Immature natural killer cell (primary cell): ENCODE data around the gene LMF1. TPM values are rescaled to one million over a fixed set of nuclear protein-coding genes. Genes with fewer than 3 reads are reported as not detected.
"Not testable (repeated sequence)": the region's sequence is repeated elsewhere in the genome, so short reads cannot be mapped to it uniquely, and the experiment has no call there.

Experiments
- DNase-seq, 3 donors: peaks; one replicate each; pipeline ENCODE4 v3.0.0; 2022; ENCODE audit warnings: mixed read lengths in 1 of 3
- H3K27ac Mint-ChIP-seq, 6 donors: one replicate each; pipeline ENCODE4 v1.8.0; 2020; ENCODE audit warnings: mixed read lengths in 6 of 6, mild to moderate bottlenecking in 5 of 6, inconsistent platforms in 4 of 6, moderate library complexity in 3 of 6
- H3K27me3 Mint-ChIP-seq, 3 donors: one replicate each; pipeline ENCODE4 v1.8.0; 2020 to 2021; ENCODE audit warnings: low read depth in 3 of 3, mild to moderate bottlenecking in 3 of 3, mixed read lengths in 3 of 3, moderate library complexity in 3 of 3, inconsistent platforms in 1 of 3
- H3K36me3 Mint-ChIP-seq, 3 donors: one replicate each; pipeline ENCODE4 v1.8.0; 2020; ENCODE audit warnings: mixed read lengths in 3 of 3, inconsistent platforms in 2 of 3, mild to moderate bottlenecking in 2 of 3
- H3K4me1 Mint-ChIP-seq, 2 donors: one replicate each; pipeline ENCODE4 v1.8.0; 2020; ENCODE audit warnings: inconsistent platforms in 2 of 2, mild to moderate bottlenecking in 2 of 2, mixed read lengths in 2 of 2, moderate library complexity in 1 of 2
- H3K4me3 Mint-ChIP-seq, 5 donors: one replicate each; pipeline ENCODE4 v1.8.0; 2020; ENCODE audit warnings: mild to moderate bottlenecking in 5 of 5, mixed read lengths in 5 of 5, inconsistent platforms in 3 of 5, moderate library complexity in 3 of 5
- H3K9me3 Mint-ChIP-seq, 6 donors: one replicate each; pipeline ENCODE4 v1.8.0; 2020; ENCODE audit warnings: mild to moderate bottlenecking in 6 of 6, mixed read lengths in 6 of 6, inconsistent platforms in 4 of 6, moderate library complexity in 3 of 6
- polyA plus RNA-seq, 3 donors: library from polyadenylated mRNA; unstranded; fragments of 300-500 nt; fragmentation: Illumina TruSeq; gene quantifications; one replicate each; pipeline ENCODE4 v1.2.3, GENCODE V29; 2021

The LMF1 gene
- polyA plus RNA-seq, 3 donors from 2014 or later = 12.2 to 15.5 (median 12.6) TPM

GRCh38 chr16:845351-845745, 125.4 kb downstream of the LMF1 start:
- no peak for DNase-seq
- Mint-ChIP-seq H3K36me3 (no peaks in the 10 kb centered on the region), H3K9me3 (peaks cover 0 to 5% (median 1%) of the 10 kb centered on the region in 6 donors), H3K27me3 (peaks cover 0 to 5% (median 0%) of the 10 kb centered on the region in 3 donors), H3K4me1 (no peaks in the 10 kb centered on the region), H3K4me3 (no peak overlapping the region), H3K27ac (no peak overlapping the region)

GRCh38 chr16:844638-845350, 126.0 kb downstream of the LMF1 start:
- H3K4me3 Mint-ChIP-seq = no peak overlapping the region
- H3K27ac Mint-ChIP-seq = no peak overlapping the region
- no peaks in the 10 kb centered on the region for H3K36me3 Mint-ChIP-seq
- peaks cover 0 to 3% (median 0%) of the 10 kb centered on the region in 3 donors for H3K27me3 Mint-ChIP-seq
- no peak for DNase-seq
- H3K9me3 Mint-ChIP-seq = peaks cover 0 to under 1% (median 0%) of the 10 kb centered on the region in 6 donors
- no peaks in the 10 kb centered on the region for H3K4me1 Mint-ChIP-seq

GRCh38 chr16:843771-844170, 127.0 kb downstream of the LMF1 start:
- Mint-ChIP-seq H3K4me1 (no peaks in the 10 kb centered on the region), H3K4me3 (no peak overlapping the region), H3K27me3 (peaks cover 0 to 1% (median 0%) of the 10 kb centered on the region in 3 donors), H3K9me3 (peaks cover 0 to 4% (median 0%) of the 10 kb centered on the region in 6 donors), H3K27ac (no peak overlapping the region), H3K36me3 (no peaks in the 10 kb centered on the region)
- no peak for DNase-seq

- Mint-ChIP-seq H3K9me3 (peaks cover 0 to 7% (median under 1%) of the 10 kb centered on the region in 6 donors), H3K4me3 (no peak overlapping the region), H3K27ac (no peak overlapping the region), H3K4me1 (no peaks in the 10 kb centered on the region), H3K36me3 (no peaks in the 10 kb centered on the region), H3K27me3 (peaks cover 0 to 5% (median 1%) of the 10 kb centered on the region in 3 donors)
- DNase-seq = no peak
Measured at GRCh38 chr16:842711-843560, 127.8 kb downstream of the LMF1 start.

- Mint-ChIP-seq H3K36me3 (no peaks in the 10 kb centered on the region), H3K4me3 (no peak overlapping the region), H3K27me3 (peaks cover 0 to 6% (median 1%) of the 10 kb centered on the region in 3 donors), H3K27ac (no peak overlapping the region), H3K4me1 (no peaks in the 10 kb centered on the region), H3K9me3 (peaks cover 0 to 10% (median 1%) of the 10 kb centered on the region in 6 donors)
- no peak for DNase-seq
Measured at GRCh38 chr16:842061-842476, 128.7 kb downstream of the LMF1 start.

- Mint-ChIP-seq H3K36me3 (no peaks in the 10 kb centered on the region), H3K27me3 (peaks cover 0 to 6% (median 1%) of the 10 kb centered on the region in 3 donors), H3K27ac (no peak overlapping the region), H3K4me1 (no peaks in the 10 kb centered on the region), H3K4me3 (no peak overlapping the region), H3K9me3 (peaks cover under 1 to 11% (median 5%) of the 10 kb centered on the region in 6 donors)
- DNase-seq = no peak
Measured at GRCh38 chr16:841455-842060, 129.2 kb downstream of the LMF1 start.

GRCh38 chr16:840561-841454, 130.0 kb downstream of the LMF1 start:
- peaks cover 2 to 17% (median 13%) of the 10 kb centered on the region in 6 donors for H3K9me3 Mint-ChIP-seq
- peaks cover 0 to 6% (median 1%) of the 10 kb centered on the region in 3 donors for H3K27me3 Mint-ChIP-seq
- no peaks in the 10 kb centered on the region for H3K36me3 Mint-ChIP-seq
- no peak overlapping the region for H3K4me3 Mint-ChIP-seq
- H3K27ac Mint-ChIP-seq = no peak overlapping the region
- DNase-seq = no peak
- H3K4me1 Mint-ChIP-seq = no peaks in the 10 kb centered on the region

- DNase-seq = no peak
- Mint-ChIP-seq H3K4me1 (no peaks in the 10 kb centered on the region), H3K27ac (no peak overlapping the region), H3K9me3 (peaks cover 2 to 17% (median 13%) of the 10 kb centered on the region in 6 donors), H3K36me3 (no peaks in the 10 kb centered on the region), H3K4me3 (no peak overlapping the region), H3K27me3 (peaks cover 0 to 6% (median 1%) of the 10 kb centered on the region in 3 donors)
Measured at GRCh38 chr16:839643-840408, 131.0 kb downstream of the LMF1 start.

- Mint-ChIP-seq H3K4me3 (no peak overlapping the region), H3K9me3 (peaks cover 2 to 17% (median 13%) of the 10 kb centered on the region in 6 donors), H3K4me1 (no peaks in the 10 kb centered on the region), H3K36me3 (no peaks in the 10 kb centered on the region), H3K27ac (no peak overlapping the region), H3K27me3 (peaks cover 0 to 6% (median 1%) of the 10 kb centered on the region in 3 donors)
- no peak for DNase-seq
Measured at GRCh38 chr16:838741-839140, 132.0 kb downstream of the LMF1 start.

GRCh38 chr16:836822-837221, 134.0 kb downstream of the LMF1 start:
- not testable (repeated sequence) for H3K27ac Mint-ChIP-seq, H3K36me3 Mint-ChIP-seq, H3K4me1 Mint-ChIP-seq, DNase-seq, H3K4me3 Mint-ChIP-seq, H3K27me3 Mint-ChIP-seq
- peaks cover 2 to 17% (median 13%) of the 10 kb centered on the region in 6 donors for H3K9me3 Mint-ChIP-seq

- no peaks in the 10 kb centered on the region for H3K36me3 Mint-ChIP-seq
- no peak for DNase-seq
- peaks cover 0 to 6% (median 0%) of the 10 kb centered on the region in 3 donors for H3K27me3 Mint-ChIP-seq
- H3K4me3 Mint-ChIP-seq = no peak overlapping the region
- no peaks in the 10 kb centered on the region for H3K4me1 Mint-ChIP-seq
- no peak overlapping the region for H3K27ac Mint-ChIP-seq
- H3K9me3 Mint-ChIP-seq = peaks cover 2 to 17% (median 13%) of the 10 kb centered on the region in 6 donors
Measured at GRCh38 chr16:836221-836620, 134.6 kb downstream of the LMF1 start.

- no peak overlapping the region for H3K27ac Mint-ChIP-seq
- no peak for DNase-seq
- H3K9me3 Mint-ChIP-seq = peaks cover 2 to 17% (median 13%) of the 10 kb centered on the region in 6 donors
- no peaks in the 10 kb centered on the region for H3K4me1 Mint-ChIP-seq
- no peaks in the 10 kb centered on the region for H3K36me3 Mint-ChIP-seq
- H3K27me3 Mint-ChIP-seq = peaks cover 0 to 6% (median 0%) of the 10 kb centered on the region in 3 donors
- H3K4me3 Mint-ChIP-seq = no peak overlapping the region
Measured at GRCh38 chr16:835373-835772, 135.4 kb downstream of the LMF1 start.
